A549 (cell line): Measurements from ENCODE around the gene CALCB.

Experiments used
- CEBPB ChIP-seq, 2 experiments: fragments of >200 bp in 1 of 2; sonication (Bioruptor Twin) in 1 of 2; formaldehyde crosslinking in 1 of 2; IDR thresholded peaks; 2 replicates each; pipeline ENCODE4 v1.6.1; 2012 to 2016
- CTCF ChIP-seq: fragments of >200 bp; sonication (Bioruptor Twin); formaldehyde crosslinking; IDR thresholded peaks from 3 replicates; pipeline ENCODE4 v1.5.1; 2016
- EP300 ChIP-seq, 2 experiments: fragments of >200 bp; sonication (Bioruptor Twin); formaldehyde crosslinking; IDR thresholded peaks; 2 replicates in 1 of 2; 3 replicates in 1 of 2; pipeline ENCODE4 v1.6.1; 2016 to 2017
- JUN ChIP-seq, 2 experiments: fragments of >200 bp; sonication (Bioruptor Twin); formaldehyde crosslinking; IDR thresholded peaks; 2 replicates in 1 of 2; 3 replicates in 1 of 2; pipeline ENCODE4 v1.6.1; 2016 to 2017
- KDM1A ChIP-seq: fragments of 200-600 bp; sonication (generic); IDR thresholded peaks from 2 replicates; pipeline ENCODE4 v1.6.1; 2016; ENCODE audit warnings: low read depth, mild to moderate bottlenecking
- MAX ChIP-seq: IDR thresholded peaks from 2 replicates; pipeline ENCODE4 v1.6.1; 2012
- POLR2AphosphoS2 ChIP-seq: conservative IDR thresholded peaks from 2 replicates; pipeline ENCODE4 v1.6.1; 2012; ENCODE audit warnings: low read length, improper control_type of control experiment, inconsistent platforms
- SMC3 ChIP-seq: fragments of >200 bp; sonication (Bioruptor Twin); formaldehyde crosslinking; IDR thresholded peaks from 3 replicates; pipeline ENCODE4 v1.6.1; 2018; ENCODE audit warnings: inconsistent platforms

DNA sequence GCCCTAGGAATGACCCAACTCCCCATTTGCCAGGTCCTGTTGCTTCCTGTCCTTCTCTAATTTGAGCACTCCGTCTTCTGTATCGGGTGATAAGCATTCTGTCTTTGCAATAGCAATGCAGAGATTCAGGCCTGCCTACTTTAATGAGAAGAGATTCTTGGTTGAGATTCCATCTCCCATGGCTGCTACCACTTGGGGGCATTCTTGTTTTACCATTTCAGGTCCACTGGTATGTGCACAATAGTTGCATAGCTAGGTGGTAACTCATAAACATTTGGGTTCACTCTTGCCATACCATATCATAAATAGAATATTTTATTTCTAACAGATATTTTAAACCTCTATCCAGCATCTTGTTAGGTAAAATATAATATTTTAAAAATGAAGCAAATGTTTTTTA lies 34.4 kb upstream of the CALCB start:
- TF ChIP-seq CTCF (no peak), SMC3 (peak; percentile 37; the same call in 2 of the 3 replicates), KDM1A (no peak), JUN (IDR thresholded peaks at IDR 0.05) (no peak), MAX (no peak), CEBPB (IDR thresholded peaks at IDR 0.05) (no peak), EP300 (IDR thresholded peaks at IDR 0.05) (no peak), POLR2AphosphoS2 (no peak)
